GM21423 (cell line): ENCODE data around the gene TNFAIP8L2.

Source experiments
- ATAC-seq: cut with Tn5 transposase; IDR thresholded peaks from one replicate; pipeline ENCODE4 v1.9.1; 2021; ENCODE audit warnings: mild to moderate bottlenecking, moderate library complexity; ENCODE audit not compliant: unreplicated experiment

The TNFAIP8L2 gene

GRCh38 chr1:151156515-151156819, at the start of gene TNFAIP8L2:
Gene TNFAIP8L2, plus strand, starts transcription at chr1:151156649. Its CDS starts 2,049 bp downstream, at chr1:151158698.
- peak; percentile 70 for ATAC-seq

GRCh38 chr1:151106894-151107293, 49.6 kb upstream of the TNFAIP8L2 start:
- ATAC-seq, result no peak

- no peak for ATAC-seq
Measured at GRCh38 chr1:151108331-151108730, 48.1 kb upstream of the TNFAIP8L2 start.

- no peak for ATAC-seq
Measured at GRCh38 chr1:151113877-151114276, 42.6 kb upstream of the TNFAIP8L2 start.

- ATAC-seq, result no peak
Measured at GRCh38 chr1:151124763-151125403, 31.6 kb upstream of the TNFAIP8L2 start.

GRCh38 chr1:151128800-151129199, 27.6 kb upstream of the TNFAIP8L2 start:
- ATAC-seq, result no peak

GRCh38 chr1:151130987-151131586, 25.4 kb upstream of the TNFAIP8L2 start:
- peak; percentile 81 for ATAC-seq

GRCh38 chr1:151131701-151132334, 24.6 kb upstream of the TNFAIP8L2 start:
- ATAC-seq, result no peak

- no peak for ATAC-seq
Measured at GRCh38 chr1:151132335-151133017, 24.0 kb upstream of the TNFAIP8L2 start.

- no peak for ATAC-seq
Measured at GRCh38 chr1:151133018-151133806, 23.2 kb upstream of the TNFAIP8L2 start.

- no peak for ATAC-seq
Measured at GRCh38 chr1:151134396-151134795, 22.1 kb upstream of the TNFAIP8L2 start.

- ATAC-seq, result no peak
Measured at GRCh38 chr1:151134991-151135390, 21.5 kb upstream of the TNFAIP8L2 start.

GRCh38 chr1:151135433-151136385, 20.7 kb upstream of the TNFAIP8L2 start:
- ATAC-seq, result no peak

- ATAC-seq, result no peak
Measured at GRCh38 chr1:151137789-151138188, 18.7 kb upstream of the TNFAIP8L2 start.

GRCh38 chr1:151142411-151143056, 13.9 kb upstream of the TNFAIP8L2 start:
- no peak for ATAC-seq

- no peak for ATAC-seq
Measured at GRCh38 chr1:151143057-151143435, 13.4 kb upstream of the TNFAIP8L2 start.

- no peak for ATAC-seq
Measured at GRCh38 chr1:151143986-151144385, 12.5 kb upstream of the TNFAIP8L2 start.

- no peak for ATAC-seq
Measured at GRCh38 chr1:151144474-151145303, 11.8 kb upstream of the TNFAIP8L2 start.
